K562 (cell line): ENCODE data around the gene ARL6IP4. TPM values are rescaled to one million over a fixed set of nuclear protein-coding genes. Genes with fewer than 3 reads are reported as not detected.

Source experiments
- CBX8 ChIP-seq: fragments of 200-600 bp; sonication (generic); IDR thresholded peaks from 2 replicates; pipeline ENCODE4 v1.6.1; 2012; ENCODE audit warnings: borderline replicate concordance, mixed run types, low read depth, mild to moderate bottlenecking, moderate library complexity, mixed read lengths, low read length, control low read depth, inconsistent platforms; ENCODE audit not compliant: poor library complexity, severe bottlenecking; ENCODE audit errors: extremely low read depth
- CCNT2 ChIP-seq: IDR thresholded peaks from 2 replicates; pipeline ENCODE4 v1.6.1; 2011; ENCODE audit warnings: borderline replicate concordance, low read depth, mild to moderate bottlenecking, moderate library complexity, mixed read lengths, low read length; ENCODE audit not compliant: insufficient read length; ENCODE audit errors: extremely low read depth
- HDAC3 ChIP-seq: fragments of 450-650 bp; IDR thresholded peaks from 2 replicates; pipeline ENCODE4 v1.6.1; 2018; ENCODE audit warnings: borderline replicate concordance, mild to moderate bottlenecking, moderate library complexity; ENCODE audit not compliant: partially characterized antibody
- RAD21 ChIP-seq, 2 experiments: fragments of 250-450 bp in 1 of 2; fragments of 450-650 bp in 1 of 2; sonication (Bioruptor Pico) in 1 of 2; formaldehyde crosslinking in 1 of 2; IDR thresholded peaks in 1 of 2; conservative IDR thresholded peaks in 1 of 2; 2 replicates each; pipeline versions ENCODE4 v1.4.0 to v1.8.0; 2020 to 2022; ENCODE audit warnings: mild to moderate bottlenecking in 2 of 2, moderate library complexity in 1 of 2
- TSHZ1 ChIP-seq: fragments of 250-450 bp; sonication (Bioruptor Pico); IDR thresholded peaks from 2 replicates; pipeline ENCODE4 v1.4.0; 2020; ENCODE audit warnings: mild to moderate bottlenecking, moderate library complexity
- U2AF1 ChIP-seq: fragments of 200-400 bp; formaldehyde crosslinking; optimal IDR thresholded peaks from 2 replicates; pipeline ENCODE3; 2017; ENCODE audit warnings: mild to moderate bottlenecking, low read depth, low read length, moderate library complexity
- ZFX ChIP-seq: sonication (generic); formaldehyde crosslinking; IDR thresholded peaks from 2 replicates; pipeline ENCODE4 v1.8.0; 2022; ENCODE audit warnings: mild to moderate bottlenecking, missing genetic modification reagents, moderate library complexity
- ZNF407 ChIP-seq: fragments of 450-650 bp; IDR thresholded peaks from 2 replicates; pipeline ENCODE4 v1.6.1; 2016; ENCODE audit warnings: low read depth
- polyA plus RNA-seq, 8 experiments: library from polyadenylated mRNA; depleted of rRNA in 4 of 8; stranded (reverse) in 5 of 8; unstranded in 3 of 8; fragments of >200 nt; fragmentation: Nextera tagmentation in 2 of 8; fragmentation: Illumina TruSeq in 1 of 8; extraction: Ambion mirVana in 2 of 8; extraction: Trizol in 1 of 8; gene quantifications; 2 replicates each; pipeline versions ENCODE4 v1.2.1 to v1.2.3, GENCODE V29; 2011 to 2014; ENCODE audit warnings: inconsistent platforms in 1 of 8, missing spikeins in 1 of 8
- total RNA-seq, 7 experiments: library from RNA; depleted of rRNA in 6 of 7; stranded (reverse); fragments of >200 nt in 6 of 7; fragmentation: Illumina TruSeq in 2 of 7; extraction: Trizol in 2 of 7; gene quantifications; 2 replicates each; pipeline versions ENCODE4 v1.2.1 to v1.2.3, GENCODE V29; 2011 to 2021; ENCODE audit warnings: low replicate concordance in 1 of 7

The ARL6IP4 gene
- total and polyA plus RNA-seq, 9 of the 15 experiments (the other 6 are each of a cell fraction or from before 2014, with no cell fraction given): 2.4 to 255 (median 151) TPM

GRCh38 chr12:122982477-122982815 is 2.0 kb downstream of the ARL6IP4 start (continued):
- no peak for TF ChIP-seq HDAC3
- no peak for TF ChIP-seq U2AF1
- no peak for TF ChIP-seq RAD21 (CRISPR knock-in tag; conservative IDR thresholded peaks at IDR 0.05 in 1 of 2, IDR thresholded peaks at IDR 0.05 in 1 of 2)
- no peak for TF ChIP-seq ZFX
- TF ChIP-seq TSHZ1 (CRISPR knock-in tag): no peak
- no peak for TF ChIP-seq CCNT2
- no peak for TF ChIP-seq ZNF407
- TF ChIP-seq CBX8: no peak
- TF ChIP-seq, all 486 proteins: peak for 5
